GM19043 (cell line): ENCODE results near the gene PLCB1.

Experiments
- ATAC-seq: cut with Tn5 transposase; IDR thresholded peaks from one replicate; pipeline ENCODE4 v1.9.1; 2021; ENCODE audit warnings: low read depth; ENCODE audit not compliant: unreplicated experiment

Gene PLCB1

DNA sequence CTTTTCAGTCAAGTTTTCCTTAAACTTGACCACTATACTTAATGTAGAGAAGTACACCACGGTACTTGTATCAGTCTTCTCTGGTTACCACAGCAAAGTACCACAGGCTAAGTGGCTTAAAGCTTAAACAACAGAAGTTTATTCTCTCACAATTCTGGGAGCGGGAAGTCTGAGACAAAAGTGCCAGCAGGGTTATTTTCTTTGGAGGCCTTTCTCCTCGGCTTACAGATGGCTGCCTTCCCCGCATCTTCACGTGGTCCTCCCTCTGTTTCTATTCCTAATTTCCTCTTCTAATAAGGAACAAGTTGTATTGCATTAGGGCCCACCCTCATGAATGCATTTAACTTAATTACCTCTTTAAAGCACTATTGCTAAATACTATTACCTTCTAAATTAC is 258.0 kb downstream of the PLCB1 start:
- no peak for ATAC-seq

DNA sequence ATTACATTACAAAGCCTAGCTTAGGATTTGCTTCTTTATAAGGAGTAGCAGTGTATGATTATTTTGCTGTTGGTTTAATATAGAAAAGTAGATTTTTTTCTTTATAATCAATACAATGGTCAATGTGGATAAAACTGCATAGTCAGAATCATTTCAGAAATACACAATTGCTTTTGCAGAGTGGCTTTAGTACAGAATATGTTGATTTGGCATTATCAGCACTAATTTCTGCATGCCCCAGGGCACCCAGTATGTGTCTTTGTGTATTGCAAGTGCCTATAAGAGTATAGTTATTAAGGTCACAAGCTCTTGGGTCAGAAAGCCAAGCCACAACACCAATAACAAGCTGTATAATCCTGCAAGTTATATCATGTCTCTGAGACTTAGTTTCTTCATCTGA is 258.4 kb downstream of the PLCB1 start:
- ATAC-seq = no peak

DNA sequence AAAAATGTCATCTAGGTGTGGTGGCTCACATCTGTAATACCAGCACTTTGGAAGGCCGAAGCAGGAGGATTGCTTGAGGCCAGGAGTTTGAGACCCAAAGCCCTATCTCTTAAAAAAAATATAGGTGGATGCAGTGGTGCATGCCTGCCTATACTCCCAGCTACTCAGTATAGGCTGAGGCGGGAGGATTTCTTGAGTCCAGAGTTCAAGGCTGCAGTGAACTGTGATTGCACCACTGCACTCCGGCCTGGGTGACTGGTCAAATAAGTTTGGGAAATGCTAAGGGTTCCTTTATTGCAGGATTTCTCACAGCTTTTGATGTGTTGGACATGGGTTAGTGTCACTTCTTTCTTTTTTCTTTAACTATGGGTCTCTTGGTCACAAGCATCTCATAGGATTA is 261.3 kb downstream of the PLCB1 start:
- ATAC-seq = no peak

DNA sequence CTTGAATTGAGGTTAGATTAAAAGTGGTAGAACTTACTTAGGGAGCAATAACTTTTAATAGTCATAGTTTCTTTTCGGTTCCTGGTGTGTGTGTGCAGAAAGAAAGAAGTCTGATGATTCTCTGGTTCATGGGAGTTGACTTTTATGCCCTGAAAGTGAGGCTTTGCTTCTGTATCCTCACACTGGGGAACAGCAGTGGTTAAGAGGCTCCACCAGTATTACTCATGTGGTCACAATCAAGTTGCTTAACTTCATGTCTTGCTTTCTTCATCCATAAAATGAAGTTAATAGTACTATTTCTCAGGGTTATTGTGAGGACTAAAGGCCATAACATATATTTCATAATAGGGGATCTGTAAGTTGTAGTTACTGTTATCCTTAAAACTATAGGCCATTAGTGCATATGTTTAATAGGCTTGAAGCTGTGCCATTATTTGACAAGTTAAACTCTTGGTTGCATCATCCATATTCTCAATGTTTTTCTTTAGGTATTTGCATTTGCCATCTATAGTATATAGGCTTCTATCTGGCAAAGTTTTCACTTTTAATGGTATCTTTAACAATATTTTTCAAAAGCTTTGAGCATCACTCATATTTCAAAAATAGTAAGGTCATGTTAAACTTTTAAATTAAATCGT is 262.4 kb downstream of the PLCB1 start:
- ATAC-seq = peak; percentile 87

DNA sequence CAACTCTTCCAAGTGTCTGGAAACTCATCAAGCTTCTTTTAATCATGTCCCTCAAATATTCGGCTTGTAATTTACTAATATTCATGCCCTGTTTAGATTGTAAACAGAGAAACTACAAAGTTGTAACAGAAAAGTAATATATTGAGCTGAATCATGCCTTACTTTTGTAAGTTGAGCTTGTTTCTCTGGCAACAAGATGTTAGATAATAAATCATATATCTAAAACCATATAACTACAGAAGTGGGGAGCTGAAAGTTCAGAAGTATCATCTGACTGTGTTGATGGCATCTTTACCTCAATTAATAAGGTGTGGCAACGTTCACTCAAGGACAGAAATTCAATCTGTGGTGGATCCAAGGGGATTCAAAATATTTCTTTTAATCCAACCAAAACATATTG is 263.9 kb downstream of the PLCB1 start:
- ATAC-seq = no peak

DNA sequence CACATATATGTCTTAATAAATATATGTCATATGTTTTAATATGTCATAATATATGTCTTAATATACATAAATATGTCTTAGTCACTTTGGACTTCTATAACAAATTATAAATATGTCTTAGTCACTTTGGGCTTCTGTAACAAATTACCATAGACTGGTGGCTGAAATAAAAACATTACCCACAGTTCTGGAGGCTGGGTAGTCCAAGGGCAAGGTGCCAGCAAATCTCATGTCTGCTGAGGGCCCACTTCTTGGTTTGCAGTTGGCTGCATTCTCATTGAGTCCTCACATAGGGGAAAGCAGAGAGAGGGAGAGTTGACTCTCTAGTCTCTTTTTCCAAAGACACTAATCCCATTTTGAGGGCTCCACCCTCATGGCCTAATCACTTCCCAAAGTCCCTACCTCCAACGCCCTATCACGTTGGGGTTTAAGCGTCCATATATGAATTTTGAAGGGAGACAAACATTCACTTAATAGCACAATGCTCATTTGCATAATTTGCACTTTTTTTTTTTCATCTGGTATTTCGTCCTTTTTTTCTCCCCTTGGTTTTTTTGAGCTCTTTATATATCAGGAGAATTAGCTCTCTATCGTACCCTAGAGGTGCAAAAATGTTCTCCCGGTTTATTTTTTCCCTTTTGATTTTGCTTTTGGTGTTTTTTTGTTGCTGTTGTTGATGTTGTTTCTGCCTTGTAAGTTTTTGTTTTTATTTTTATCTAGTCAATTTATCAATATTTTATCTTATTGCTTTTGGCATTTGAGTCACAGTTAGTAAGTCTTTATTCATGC is 266.4 kb downstream of the PLCB1 start:
- no peak for ATAC-seq

DNA sequence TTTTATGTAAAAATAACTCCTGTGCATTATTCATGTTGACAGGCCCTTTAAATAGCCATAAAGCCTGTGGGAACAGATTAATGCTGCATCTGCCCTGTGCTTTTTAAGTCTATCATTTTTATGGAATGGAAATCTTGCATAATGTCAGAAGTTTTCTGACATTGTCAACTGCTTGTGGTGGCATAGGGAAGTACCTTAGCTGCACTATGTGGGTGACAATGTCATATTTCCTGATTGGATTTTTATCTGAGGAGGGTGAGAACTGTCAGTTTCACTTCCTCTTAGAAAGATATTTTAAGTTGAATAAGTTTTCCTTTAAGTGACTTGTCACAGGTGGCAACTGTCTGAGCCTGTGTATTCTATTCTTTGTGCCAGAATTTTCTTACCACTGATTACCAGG is 267.9 kb downstream of the PLCB1 start:
- ATAC-seq = peak; percentile 98

DNA sequence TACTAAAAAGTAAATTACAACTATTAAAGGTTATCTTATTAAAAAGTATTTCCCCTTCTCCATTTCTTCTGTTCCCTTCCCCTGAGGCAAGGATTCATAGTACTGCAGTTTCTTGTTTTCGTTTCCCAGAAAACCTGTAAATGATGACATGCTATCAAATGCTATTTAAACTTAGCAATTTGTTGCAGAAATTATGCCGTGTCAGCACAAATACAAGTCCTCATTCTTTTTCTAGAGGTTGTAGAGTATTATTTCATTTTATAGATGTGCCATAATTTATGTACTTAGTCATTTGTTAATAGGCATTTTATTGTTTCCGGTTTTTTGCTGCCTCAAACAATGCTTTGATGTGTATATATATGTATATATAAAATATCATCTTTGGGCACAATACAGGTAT is 268.4 kb downstream of the PLCB1 start:
- no peak for ATAC-seq

DNA sequence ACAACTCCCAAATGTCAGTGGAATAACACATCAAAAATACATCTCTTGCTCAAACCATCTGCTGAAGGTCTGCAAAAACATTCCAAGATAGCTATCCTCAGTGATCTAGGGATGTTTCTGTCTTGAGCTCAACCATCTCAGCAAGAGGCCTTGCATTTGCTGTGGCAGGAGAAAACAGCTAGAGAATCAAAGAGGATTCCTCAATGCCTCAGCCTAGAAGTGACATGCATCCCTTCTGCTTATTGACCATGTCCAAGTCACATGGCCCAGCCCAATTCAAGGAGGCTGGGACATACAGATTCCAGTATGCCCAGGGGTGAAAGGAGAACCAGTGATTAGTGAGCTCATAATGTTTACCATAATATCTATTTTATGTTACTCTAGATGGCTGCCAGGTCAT is 269.5 kb downstream of the PLCB1 start:
- no peak for ATAC-seq

DNA sequence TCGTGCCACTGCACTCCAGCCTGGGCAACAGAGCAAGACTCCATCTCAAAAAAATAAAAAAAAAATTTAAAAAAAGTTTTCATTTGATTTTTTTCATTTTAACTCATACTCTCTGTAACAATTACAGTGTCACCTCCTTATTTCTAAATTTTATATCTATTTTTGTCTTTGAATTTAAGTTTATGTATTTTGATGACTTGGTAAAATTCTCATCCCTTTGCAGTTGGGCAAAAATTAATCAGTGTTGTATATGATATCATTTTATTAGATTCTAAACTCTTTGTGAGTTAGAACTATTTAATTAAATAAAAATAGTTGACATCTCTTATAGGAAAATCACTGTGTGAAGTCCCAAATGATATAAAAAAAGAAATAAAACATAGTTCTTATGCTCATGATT is 270.7 kb downstream of the PLCB1 start:
- no peak for ATAC-seq

DNA sequence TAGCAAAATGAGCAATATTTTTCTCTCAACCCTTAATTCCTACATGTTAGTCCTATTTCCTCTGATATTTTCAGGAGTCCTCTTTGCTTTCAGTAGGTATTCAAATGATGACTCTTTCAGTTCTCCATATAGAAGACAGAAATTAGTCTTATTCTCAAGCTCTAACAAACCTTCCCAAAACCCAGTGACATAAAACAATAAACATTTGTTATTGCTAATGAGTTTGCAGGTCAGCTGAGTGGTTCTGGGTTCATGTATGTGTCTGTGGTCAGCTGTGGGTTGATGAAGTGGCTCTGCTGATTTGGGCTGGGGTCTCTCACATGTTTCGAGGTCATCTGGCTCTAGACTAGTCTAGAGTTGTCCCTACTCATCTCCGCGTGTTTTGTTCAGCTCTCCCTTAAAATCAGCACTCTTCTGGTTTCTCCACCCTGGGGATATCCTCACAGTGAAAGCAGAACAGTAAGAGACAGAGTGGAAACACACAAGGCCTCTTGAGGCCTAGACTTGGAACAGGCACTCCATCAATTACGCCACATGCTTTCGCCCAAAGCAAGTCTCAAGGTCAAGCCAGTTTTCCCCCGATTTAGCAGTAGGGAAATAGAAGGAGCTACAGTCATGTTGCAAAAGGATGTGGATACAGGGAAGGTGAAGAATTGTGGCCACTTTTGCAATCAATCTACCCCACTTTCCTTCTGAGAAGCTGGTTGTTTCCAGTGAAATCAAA is 273.0 kb downstream of the PLCB1 start:
- ATAC-seq = no peak

DNA sequence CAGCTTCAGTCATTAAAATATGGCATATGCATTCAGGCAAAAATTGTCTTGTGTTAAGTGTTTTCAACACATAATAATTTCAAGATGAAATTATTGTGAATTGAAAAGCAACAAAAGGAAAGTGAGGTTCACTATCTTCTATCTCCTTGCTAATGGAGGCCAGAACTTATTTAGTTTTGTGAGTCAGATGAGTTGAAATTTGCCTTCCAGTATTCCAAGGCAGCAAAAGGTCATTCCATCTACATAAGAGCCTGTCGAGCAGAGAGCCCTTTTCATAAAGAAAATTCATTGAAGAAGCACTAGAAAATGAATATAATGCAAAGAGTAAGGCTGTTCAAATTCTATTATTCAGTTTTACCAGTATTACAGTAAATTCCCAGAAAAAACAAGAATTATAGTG is 274.3 kb downstream of the PLCB1 start:
- no peak for ATAC-seq

DNA sequence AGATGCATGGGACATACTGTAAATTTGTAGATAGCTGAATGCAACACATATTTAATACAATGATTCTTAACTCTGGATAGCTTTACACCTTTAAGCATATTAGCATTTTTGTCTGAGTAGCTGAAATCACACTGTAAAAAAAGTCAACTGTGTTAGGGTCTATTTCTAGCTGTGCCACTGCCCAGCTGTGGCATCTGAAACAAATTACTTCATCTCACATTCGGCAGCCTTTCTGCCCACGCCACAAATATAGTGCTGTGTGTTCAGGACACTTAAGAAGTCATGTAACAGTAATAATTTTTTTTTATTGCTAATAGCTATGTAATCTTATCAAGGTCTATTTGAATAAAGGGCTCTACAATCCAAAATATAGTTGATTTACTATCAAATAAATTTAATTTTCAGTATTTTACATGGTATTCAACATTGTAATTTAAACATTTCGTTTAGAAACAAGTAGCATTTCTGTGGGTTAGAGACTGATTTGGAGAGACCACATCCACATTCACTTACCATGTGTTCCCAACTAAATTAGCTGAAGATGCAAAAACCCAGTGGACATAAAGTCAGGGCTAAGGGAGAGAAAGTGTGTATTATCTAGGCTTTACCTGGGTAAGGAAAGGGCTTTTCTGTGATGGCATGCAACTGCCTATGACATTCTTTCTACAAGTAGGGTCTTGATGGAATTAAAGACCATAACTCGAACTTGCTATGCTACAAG is 276.7 kb downstream of the PLCB1 start:
- ATAC-seq = no peak

DNA sequence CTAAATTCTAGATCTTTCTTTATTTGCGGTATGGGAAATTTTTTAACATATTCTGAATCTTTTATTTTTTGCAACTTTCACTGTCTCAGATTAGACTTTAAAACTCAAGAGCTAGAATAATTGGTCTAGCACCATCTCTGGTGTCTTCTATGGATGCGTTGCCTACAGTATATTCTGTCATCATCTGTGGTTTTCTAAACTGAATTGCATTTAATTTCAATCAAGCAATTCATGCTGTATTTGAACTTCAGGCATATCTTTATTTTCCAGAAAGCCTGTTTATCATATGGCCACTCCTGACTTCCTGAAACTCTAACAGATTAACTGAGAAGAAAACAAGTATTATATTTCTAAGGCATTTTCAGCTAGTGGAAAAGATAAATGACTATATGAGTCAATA is 281.6 kb downstream of the PLCB1 start:
- ATAC-seq = no peak

DNA sequence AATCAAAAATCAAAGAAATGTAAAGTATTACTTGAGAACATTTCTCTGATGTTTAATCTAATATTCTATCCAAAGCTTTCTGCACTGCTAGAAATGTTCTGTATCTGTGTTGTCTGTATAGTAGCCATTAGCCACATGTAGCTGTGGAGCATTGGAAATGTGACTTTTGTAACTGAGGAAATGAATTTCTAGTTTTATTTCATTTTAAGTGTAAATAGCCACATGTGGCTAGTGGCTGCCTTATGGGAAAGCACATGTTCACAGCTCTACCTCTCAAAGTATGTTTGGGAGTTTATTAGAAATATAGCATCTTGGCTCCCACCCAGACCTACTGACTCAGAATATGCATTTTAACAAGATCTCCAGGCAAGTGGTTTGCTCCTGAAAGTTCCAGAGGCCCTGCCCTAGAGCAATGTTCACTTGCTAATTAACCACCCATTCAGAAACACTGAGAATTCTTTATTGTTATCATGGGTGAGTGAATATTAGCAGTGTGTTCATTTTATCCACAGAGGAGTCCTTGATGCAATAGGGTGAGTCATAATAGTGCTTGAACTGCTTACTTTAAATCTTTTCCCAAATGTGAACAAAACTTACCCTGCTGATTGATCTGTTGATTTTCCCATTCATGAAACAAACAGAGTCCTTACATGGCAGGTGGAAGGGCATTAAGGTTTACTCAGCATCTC is 282.7 kb downstream of the PLCB1 start:
- ATAC-seq = no peak

DNA sequence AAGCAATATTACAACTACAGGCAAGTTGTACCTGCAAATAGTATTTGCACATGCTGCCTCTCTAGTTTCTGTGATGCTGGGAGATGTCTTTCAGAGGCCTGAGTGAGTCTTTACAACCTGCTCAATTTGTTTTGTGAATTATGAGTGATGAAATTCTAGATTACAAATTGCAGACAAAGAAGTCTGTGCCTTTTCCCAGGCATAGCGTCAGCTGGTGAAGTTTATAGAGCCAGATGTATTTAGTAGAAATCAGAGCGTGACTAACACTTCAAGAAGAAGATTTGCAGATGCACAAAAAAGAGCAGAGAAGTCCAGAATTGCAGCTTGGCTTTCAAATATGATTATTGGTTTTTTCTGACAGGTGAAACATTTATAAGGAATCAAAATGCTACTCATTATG is 289.9 kb downstream of the PLCB1 start:
- no peak for ATAC-seq

DNA sequence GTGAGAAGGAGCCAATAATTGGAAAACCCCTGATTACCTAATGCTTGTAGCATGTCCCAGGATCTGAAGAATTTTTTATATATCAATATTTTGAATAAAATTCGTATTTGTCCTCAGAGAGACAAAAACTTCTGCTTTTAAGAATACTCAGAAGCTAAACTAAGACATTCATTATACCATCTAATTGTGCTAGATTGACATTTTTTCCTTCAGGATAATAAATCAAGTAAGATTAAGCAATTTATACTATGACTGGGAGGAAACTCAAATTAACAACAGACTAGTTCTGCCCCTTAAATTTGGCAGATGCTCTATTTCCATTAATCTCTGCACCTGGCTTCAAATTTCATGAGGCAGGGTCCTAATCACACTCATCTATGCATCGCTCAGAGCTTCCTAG is 291.4 kb downstream of the PLCB1 start:
- ATAC-seq = no peak

DNA sequence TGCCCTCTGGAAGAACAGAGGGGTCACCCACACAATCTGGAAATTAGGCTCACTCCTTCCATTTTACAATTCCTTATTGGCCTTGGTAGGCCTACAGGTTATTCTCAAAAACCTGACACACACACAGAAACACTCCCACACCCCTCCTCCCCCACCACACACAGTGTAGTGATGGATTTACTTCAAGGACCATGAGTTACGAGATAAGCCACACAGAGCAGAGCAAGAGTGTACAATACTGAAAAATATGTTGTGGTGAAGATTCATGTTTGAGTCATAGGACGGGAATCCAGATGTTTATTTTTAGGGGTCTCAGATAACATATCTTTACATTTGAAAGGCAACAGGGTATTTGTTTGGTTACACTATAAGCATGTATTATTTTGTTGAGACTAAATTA is 291.9 kb downstream of the PLCB1 start:
- ATAC-seq = no peak

DNA sequence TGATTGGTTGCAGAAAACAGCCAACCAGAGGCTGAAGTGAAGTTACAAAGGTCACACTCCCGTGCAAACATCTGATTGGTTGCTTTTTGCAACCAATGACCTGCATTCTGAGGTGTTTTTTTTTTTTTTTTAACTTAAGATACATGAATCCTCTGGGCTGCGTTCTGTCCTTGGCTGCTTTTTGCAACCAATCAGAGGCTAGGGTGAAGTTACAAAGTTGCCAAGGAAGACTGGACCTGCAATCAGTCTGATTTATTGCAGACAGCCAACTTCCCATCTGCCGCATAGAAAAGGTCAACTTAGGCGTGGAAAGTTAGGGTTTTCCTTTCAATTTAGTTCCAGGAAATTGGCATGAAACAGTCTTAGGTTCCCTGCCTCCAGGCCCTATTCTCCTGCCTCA is 292.9 kb downstream of the PLCB1 start:
- no peak for ATAC-seq

DNA sequence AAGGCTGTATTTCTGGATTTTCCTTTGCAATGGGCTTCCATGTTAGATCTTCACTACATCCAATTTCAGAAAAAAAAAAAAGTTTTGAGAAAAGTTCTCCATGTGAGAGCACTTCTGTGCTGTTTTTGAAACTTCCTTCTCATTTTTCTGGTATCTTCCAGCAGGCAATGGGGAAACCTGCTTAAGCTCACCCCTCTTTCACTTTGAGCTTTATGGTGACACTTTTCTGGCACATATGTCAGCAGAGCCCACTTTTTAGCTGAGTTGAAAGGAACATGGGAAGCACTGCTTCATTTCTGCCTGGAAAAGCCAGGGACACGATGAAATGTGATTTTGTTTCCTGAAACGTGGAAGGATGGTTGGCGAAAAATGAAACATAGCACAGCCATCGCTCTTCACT is 293.7 kb downstream of the PLCB1 start:
- ATAC-seq = no peak
